H9 (cell line): ENCODE measurements around the gene MCOLN3. TPM values are rescaled to one million over a fixed set of nuclear protein-coding genes. Genes with fewer than 3 reads are reported as not detected.

Experiments used
- DNase-seq: peaks from one replicate; pipeline ENCODE4 v3.0.0-alpha.2; 2017
- H2AFZ ChIP-seq: one replicate; pipeline ENCODE4 v1.6.1; 2013; ENCODE audit warnings: mild to moderate bottlenecking, low read length, control low read depth, moderate library complexity
- H2AK5ac ChIP-seq: 2 replicates; pipeline ENCODE4 v1.6.1; 2013; ENCODE audit warnings: low read length, control low read depth, mixed read lengths; ENCODE audit not compliant: insufficient read length
- H2BK120ac ChIP-seq: one replicate; pipeline ENCODE4 v1.6.1; 2013; ENCODE audit warnings: low read depth, mild to moderate bottlenecking, low read length, control low read depth, inconsistent platforms; ENCODE audit not compliant: poor library complexity, severe bottlenecking
- H2BK12ac ChIP-seq: 2 replicates; pipeline ENCODE4 v1.6.1; 2013; ENCODE audit warnings: low read length, control low read depth, mixed read lengths, low read depth; ENCODE audit not compliant: insufficient read length
- H2BK15ac ChIP-seq: 2 replicates; pipeline ENCODE4 v1.6.1; 2013; ENCODE audit warnings: low read depth, low read length, control low read depth
- H2BK20ac ChIP-seq: one replicate; pipeline ENCODE4 v1.6.1; 2013; ENCODE audit warnings: low read depth, mild to moderate bottlenecking, low read length, control low read depth, inconsistent platforms; ENCODE audit not compliant: poor library complexity, severe bottlenecking
- H2BK5ac ChIP-seq: 2 replicates; pipeline ENCODE4 v1.6.1; 2013; ENCODE audit warnings: low read length, control low read depth, mixed read lengths; ENCODE audit not compliant: insufficient read length
- H3K14ac ChIP-seq: 2 replicates; pipeline ENCODE4 v1.6.1; 2013; ENCODE audit warnings: low read length, control low read depth; ENCODE audit not compliant: insufficient read depth
- H3K18ac ChIP-seq: 2 replicates; pipeline ENCODE4 v1.6.1; 2013; ENCODE audit warnings: low read depth, mild to moderate bottlenecking, mixed read lengths, low read length, control low read depth; ENCODE audit not compliant: insufficient read length
- H3K23ac ChIP-seq: 2 replicates; pipeline ENCODE4 v1.6.1; 2013; ENCODE audit warnings: low read length, control low read depth, mixed read lengths, low read depth; ENCODE audit not compliant: insufficient read length
- H3K23me2 ChIP-seq: 2 replicates; pipeline ENCODE4 v1.6.1; 2013; ENCODE audit warnings: low read depth, mild to moderate bottlenecking, mixed read lengths, low read length, control low read depth; ENCODE audit not compliant: insufficient read length, poor library complexity, severe bottlenecking
- H3K27ac ChIP-seq: 2 replicates; pipeline ENCODE4 v1.5.1; 2013; ENCODE audit warnings: low read length, control low read depth, mixed read lengths, low read depth; ENCODE audit not compliant: insufficient read length
- H3K27me3 ChIP-seq: 2 replicates; pipeline ENCODE4 v1.6.1; 2013; ENCODE audit warnings: low read length, control low read depth, inconsistent platforms; ENCODE audit not compliant: insufficient read depth
- H3K4ac ChIP-seq: 2 replicates; pipeline ENCODE4 v1.6.1; 2013; ENCODE audit warnings: low read depth, mild to moderate bottlenecking, control low read depth, inconsistent platforms, low read length, moderate library complexity
- H3K4me1 ChIP-seq: 2 replicates; pipeline ENCODE4 v1.6.1; 2013; ENCODE audit warnings: low read length, control low read depth, inconsistent platforms; ENCODE audit not compliant: insufficient read depth
- H3K4me2 ChIP-seq: 2 replicates; pipeline ENCODE4 v1.6.1; 2013; ENCODE audit warnings: low read length, control low read depth, mixed read lengths; ENCODE audit not compliant: insufficient read length, insufficient read depth
- H3K56ac ChIP-seq: 2 replicates; pipeline ENCODE4 v1.6.1; 2013; ENCODE audit warnings: low read depth, mild to moderate bottlenecking, mixed read lengths, low read length, control low read depth; ENCODE audit not compliant: insufficient read length
- H3K79me1 ChIP-seq: 2 replicates; pipeline ENCODE4 v1.6.1; 2013; ENCODE audit warnings: low read depth, mild to moderate bottlenecking, moderate library complexity, low read length, control low read depth, inconsistent platforms; ENCODE audit not compliant: insufficient read depth, poor library complexity, severe bottlenecking
- H3K79me2 ChIP-seq: 2 replicates; pipeline ENCODE4 v1.6.1; 2013; ENCODE audit warnings: low read length, control low read depth, inconsistent platforms; ENCODE audit not compliant: insufficient read depth
- H3K9ac ChIP-seq: 2 replicates; pipeline ENCODE4 v1.6.1; 2013; ENCODE audit warnings: low read length, control low read depth, mixed read lengths; ENCODE audit not compliant: insufficient read length; ENCODE audit errors: extremely low read depth
- H3K9me3 ChIP-seq: one replicate; pipeline ENCODE4 v1.6.1; 2013; ENCODE audit warnings: low read depth, low read length, inconsistent platforms; ENCODE audit not compliant: control insufficient read depth
- H3T11ph ChIP-seq: one replicate; pipeline ENCODE4 v1.6.1; 2013; ENCODE audit warnings: mild to moderate bottlenecking, low read length, control low read depth, inconsistent platforms
- H4K20me1 ChIP-seq: one replicate; pipeline ENCODE4 v1.6.1; 2013; ENCODE audit not compliant: control insufficient read depth, insufficient read length, insufficient read depth
- H4K5ac ChIP-seq: 2 replicates; pipeline ENCODE4 v1.6.1; 2013; ENCODE audit warnings: low read depth, mild to moderate bottlenecking, mixed read lengths, low read length, control low read depth; ENCODE audit not compliant: insufficient read length
- H4K8ac ChIP-seq: replicated peaks from 2 replicates; pipeline ENCODE4 v1.6.1; 2013; ENCODE audit warnings: low read length, control low read depth, mixed read lengths, low read depth; ENCODE audit not compliant: insufficient read length
- H4K91ac ChIP-seq: 2 replicates; pipeline ENCODE4 v1.6.1; 2013; ENCODE audit warnings: low read depth, mild to moderate bottlenecking, moderate library complexity, mixed read lengths, low read length, control low read depth; ENCODE audit not compliant: insufficient read length
- H3K27ac Mint-ChIP-seq, 3 experiments: 2 replicates in 2 of 3; 3 replicates in 1 of 3; pipeline ENCODE4 v1.8.0; 2020 to 2021; ENCODE audit warnings: mixed read lengths in 3 of 3, mild to moderate bottlenecking in 1 of 3, moderate library complexity in 1 of 3
- H3K27me3 Mint-ChIP-seq: 2 replicates; pipeline ENCODE4 v1.8.0; 2021; ENCODE audit warnings: low read depth, mild to moderate bottlenecking, moderate library complexity, mixed read lengths
- H3K36me3 Mint-ChIP-seq, 3 experiments: 2 replicates in 2 of 3; 3 replicates in 1 of 3; pipeline ENCODE4 v1.8.0; 2020 to 2021; ENCODE audit warnings: low read depth in 3 of 3, mixed read lengths in 3 of 3; ENCODE audit not compliant: insufficient read depth in 1 of 3
- H3K4me1 Mint-ChIP-seq, 2 experiments: 2 replicates each; pipeline ENCODE4 v1.8.0; 2020; ENCODE audit warnings: mixed read lengths in 2 of 2
- H3K4me3 Mint-ChIP-seq, 2 experiments: 2 replicates in 1 of 2; 3 replicates in 1 of 2; pipeline ENCODE4 v1.8.0; 2020 to 2021; ENCODE audit warnings: mild to moderate bottlenecking in 2 of 2, mixed read lengths in 2 of 2, moderate library complexity in 1 of 2
- H3K9me3 Mint-ChIP-seq, 2 experiments: 2 replicates in 1 of 2; 3 replicates in 1 of 2; pipeline ENCODE4 v1.8.0; 2020; ENCODE audit warnings: mild to moderate bottlenecking in 2 of 2, mixed read lengths in 2 of 2, moderate library complexity in 1 of 2
- total RNA-seq: library from RNA; stranded (reverse); gene quantifications from 2 replicates; pipeline ENCODE4 v1.2.1, GENCODE V29; 2021
- TF ChIP-seq, protein P1 (sequence below): fragments of 200-600 bp; sonication (generic); conservative IDR thresholded peaks from 3 replicates; pipeline ENCODE4 v1.8.0; 2021; ENCODE audit warnings: antibody characterized with exemption, mild to moderate bottlenecking

Gene MCOLN3
- total RNA-seq, 1 experiment from 2014 or later = 10.8 TPM

- H2BK15ac ChIP-seq = no peak overlapping the region
- no peaks in the 10 kb centered on the region for H4K20me1 ChIP-seq
- H3K23me2 ChIP-seq = no peaks in the 10 kb centered on the region
- no peak overlapping the region for H2BK12ac ChIP-seq
- H3K4ac ChIP-seq = no peak overlapping the region
- no peak overlapping the region for H2AK5ac ChIP-seq
- Mint-ChIP-seq H3K4me3 (no peak overlapping the region), H3K27me3 (peaks cover under 1% of the 10 kb centered on the region; the same call in 1 of the 2 replicates), H3K4me1 (no peaks in the 10 kb centered on the region), H3K27ac (no peak overlapping the region), H3K36me3 (no peaks in the 10 kb centered on the region), H3K9me3 (no peaks in the 10 kb centered on the region)
- H3K79me1 ChIP-seq = no peaks in the 10 kb centered on the region
- H3K14ac ChIP-seq = no peak overlapping the region
- no peaks in the 10 kb centered on the region for H3K27me3 ChIP-seq
- no peaks in the 10 kb centered on the region for H3K4me1 ChIP-seq
- DNase-seq = no peak
- no peak overlapping the region for H3K23ac ChIP-seq
- H3K9me3 ChIP-seq = no peaks in the 10 kb centered on the region
- H4K5ac ChIP-seq = no peak overlapping the region
- H2BK20ac ChIP-seq = no peak overlapping the region
- no peak overlapping the region for H2BK120ac ChIP-seq
- no peak overlapping the region for H2BK5ac ChIP-seq
- no peak overlapping the region for H3K9ac ChIP-seq
- no peak overlapping the region for H2AFZ ChIP-seq
- no peak overlapping the region for H3K4me2 ChIP-seq
- H3K56ac ChIP-seq = no peak overlapping the region
- no peak overlapping the region for H3K18ac ChIP-seq
- no peak overlapping the region for H3T11ph ChIP-seq
- H4K8ac ChIP-seq = no peak overlapping the region
- no peaks in the 10 kb centered on the region for H3K79me2 ChIP-seq
- no peak overlapping the region for H3K27ac ChIP-seq
- no peak overlapping the region for H4K91ac ChIP-seq
- TF ChIP-seq, protein P1, sequence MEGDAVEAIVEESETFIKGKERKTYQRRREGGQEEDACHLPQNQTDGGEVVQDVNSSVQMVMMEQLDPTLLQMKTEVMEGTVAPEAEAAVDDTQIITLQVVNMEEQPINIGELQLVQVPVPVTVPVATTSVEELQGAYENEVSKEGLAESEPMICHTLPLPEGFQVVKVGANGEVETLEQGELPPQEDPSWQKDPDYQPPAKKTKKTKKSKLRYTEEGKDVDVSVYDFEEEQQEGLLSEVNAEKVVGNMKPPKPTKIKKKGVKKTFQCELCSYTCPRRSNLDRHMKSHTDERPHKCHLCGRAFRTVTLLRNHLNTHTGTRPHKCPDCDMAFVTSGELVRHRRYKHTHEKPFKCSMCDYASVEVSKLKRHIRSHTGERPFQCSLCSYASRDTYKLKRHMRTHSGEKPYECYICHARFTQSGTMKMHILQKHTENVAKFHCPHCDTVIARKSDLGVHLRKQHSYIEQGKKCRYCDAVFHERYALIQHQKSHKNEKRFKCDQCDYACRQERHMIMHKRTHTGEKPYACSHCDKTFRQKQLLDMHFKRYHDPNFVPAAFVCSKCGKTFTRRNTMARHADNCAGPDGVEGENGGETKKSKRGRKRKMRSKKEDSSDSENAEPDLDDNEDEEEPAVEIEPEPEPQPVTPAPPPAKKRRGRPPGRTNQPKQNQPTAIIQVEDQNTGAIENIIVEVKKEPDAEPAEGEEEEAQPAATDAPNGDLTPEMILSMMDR = no peak
These were observed 62.9 kb downstream of the MCOLN3 start for GRCh38 chr1:84985365-84985764.
